Thoracic aorta (tissue), 2 donors: ENCODE results near the gene NDUFS1. TPM values are rescaled to one million over a fixed set of nuclear protein-coding genes. Genes with fewer than 3 reads are reported as not detected.
"Not testable (repeated sequence)": the region's sequence is repeated elsewhere in the genome, so short reads cannot be mapped to it uniquely, and the experiment has no call there.

Experiments used
- ATAC-seq: fragments of 150-250 bp; one replicate; pipeline ENCODE4 v1.8.0; 2017; ENCODE audit warnings: low read depth; ENCODE audit not compliant: insufficient number of reproducible peaks, low FRiP score
- DNase-seq: peaks from one replicate; pipeline ENCODE4 v3.0.0-alpha.2; 2020; ENCODE audit warnings: low spot score
- H3K27ac ChIP-seq, 2 donors: fragments of 200-600 bp; sonication (generic); 1 replicate in 1 of 2; 2 replicates in 1 of 2; pipeline ENCODE4 v1.5.1; 2016; ENCODE audit warnings: mild to moderate bottlenecking in 2 of 2, moderate library complexity in 2 of 2
- H3K27me3 ChIP-seq: fragments of 200-600 bp; sonication (generic); replicated peaks from 2 replicates; pipeline ENCODE4 v1.6.0; 2016; ENCODE audit warnings: mild to moderate bottlenecking; ENCODE audit not compliant: insufficient read depth
- H3K36me3 ChIP-seq: fragments of 200-600 bp; sonication (generic); one replicate; pipeline ENCODE4 v1.5.1; 2016
- H3K4me1 ChIP-seq, 2 donors: fragments of 200-600 bp; sonication (generic); 1 replicate in 1 of 2; 2 replicates in 1 of 2; pipeline versions ENCODE4 v1.5.1 to v1.6.0; 2016; ENCODE audit warnings: low read depth in 2 of 2, mild to moderate bottlenecking in 1 of 2; ENCODE audit not compliant: control insufficient read depth in 1 of 2
- H3K4me3 ChIP-seq: fragments of 200-600 bp; sonication (generic); 2 replicates; pipeline ENCODE4 v1.5.1; 2016; ENCODE audit warnings: mild to moderate bottlenecking
- H3K9me3 ChIP-seq: fragments of 200-600 bp; sonication (generic); 2 replicates; pipeline ENCODE4 v1.5.1; 2016
- total RNA-seq, 2 donors: library from RNA; depleted of rRNA; stranded (reverse); fragments of >200 nt; gene quantifications; one replicate each; pipeline versions ENCODE4 v1.1.0 to v1.2.3, GENCODE V29; 2016
- TF ChIP-seq, protein P1 (sequence below): fragments of 200-600 bp; sonication (generic); IDR thresholded peaks from one replicate; pipeline ENCODE4 v1.5.1; 2019; ENCODE audit warnings: antibody characterized with exemption

NDUFS1 gene
- total RNA-seq, 2 donors from 2014 or later: 63.0 to 115 TPM

DNA sequence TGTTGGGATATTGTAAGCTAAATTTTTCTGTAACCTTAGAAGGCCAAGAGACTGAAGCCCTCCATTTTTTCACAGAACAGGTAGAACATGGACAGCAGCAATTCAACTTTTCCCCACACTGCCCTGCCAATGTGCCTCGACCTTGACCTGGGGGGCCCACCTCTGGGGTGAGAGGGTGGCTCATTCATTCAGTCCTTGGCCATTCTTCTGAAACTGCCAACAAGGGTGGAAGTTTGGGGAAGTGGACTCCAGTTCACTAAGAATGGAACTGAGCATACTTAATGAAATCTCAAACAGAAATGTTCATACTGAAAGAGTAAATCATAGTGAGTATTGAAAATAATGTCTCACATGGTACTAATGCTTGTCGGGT is 1.5 kb upstream of the NDUFS1 start:
- no peak for ATAC-seq
- no peak for DNase-seq

DNA sequence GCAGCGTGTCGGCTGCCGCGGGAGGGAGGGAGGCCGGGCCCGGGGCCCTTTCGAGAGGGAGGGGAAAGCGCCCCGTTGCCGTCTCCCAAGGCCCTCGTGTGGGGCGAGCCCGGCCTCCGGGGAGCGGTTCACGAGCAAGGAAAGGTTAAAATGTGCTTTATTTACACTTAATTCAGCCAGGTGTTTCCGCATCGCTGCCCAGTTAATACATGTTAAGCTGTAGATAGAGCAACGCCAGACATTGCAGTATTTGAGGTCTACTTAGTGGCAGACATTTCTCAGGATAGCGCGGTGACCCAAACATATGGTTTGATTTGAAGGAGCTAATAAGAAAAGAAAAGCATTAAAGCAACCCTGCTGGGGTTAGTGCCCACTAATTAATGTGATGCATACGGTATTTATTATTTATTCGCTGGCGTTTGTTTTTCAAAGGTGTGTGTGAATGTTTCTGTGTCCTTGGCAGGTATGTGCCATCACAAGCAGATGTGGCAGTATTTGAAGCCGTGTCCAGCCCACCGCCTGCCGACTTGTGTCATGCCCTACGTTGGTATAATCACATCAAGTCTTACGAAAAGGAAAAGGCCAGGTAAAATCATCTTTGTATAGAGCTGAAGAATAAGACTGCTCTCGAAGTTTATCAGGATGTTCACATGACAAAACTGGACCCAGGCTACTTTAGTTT is 1.0 kb upstream of the NDUFS1 start:
- TF ChIP-seq, protein P1, sequence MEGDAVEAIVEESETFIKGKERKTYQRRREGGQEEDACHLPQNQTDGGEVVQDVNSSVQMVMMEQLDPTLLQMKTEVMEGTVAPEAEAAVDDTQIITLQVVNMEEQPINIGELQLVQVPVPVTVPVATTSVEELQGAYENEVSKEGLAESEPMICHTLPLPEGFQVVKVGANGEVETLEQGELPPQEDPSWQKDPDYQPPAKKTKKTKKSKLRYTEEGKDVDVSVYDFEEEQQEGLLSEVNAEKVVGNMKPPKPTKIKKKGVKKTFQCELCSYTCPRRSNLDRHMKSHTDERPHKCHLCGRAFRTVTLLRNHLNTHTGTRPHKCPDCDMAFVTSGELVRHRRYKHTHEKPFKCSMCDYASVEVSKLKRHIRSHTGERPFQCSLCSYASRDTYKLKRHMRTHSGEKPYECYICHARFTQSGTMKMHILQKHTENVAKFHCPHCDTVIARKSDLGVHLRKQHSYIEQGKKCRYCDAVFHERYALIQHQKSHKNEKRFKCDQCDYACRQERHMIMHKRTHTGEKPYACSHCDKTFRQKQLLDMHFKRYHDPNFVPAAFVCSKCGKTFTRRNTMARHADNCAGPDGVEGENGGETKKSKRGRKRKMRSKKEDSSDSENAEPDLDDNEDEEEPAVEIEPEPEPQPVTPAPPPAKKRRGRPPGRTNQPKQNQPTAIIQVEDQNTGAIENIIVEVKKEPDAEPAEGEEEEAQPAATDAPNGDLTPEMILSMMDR: no peak
- ATAC-seq (peak; percentile 38), DNase-seq (no peak)

More for the DNA sequence above, 1.5 kb upstream of the NDUFS1 start:
- Histone ChIP-seq H3K27me3 (no peaks in the 10 kb centered on the region), H3K27ac (peak overlapping the region in 1 of 2 donors; percentile 80), H3K4me3 (peak overlapping the region; percentile 93), H3K4me1 (peaks cover 18 to 26% of the 10 kb centered on the region in 2 donors), H3K9me3 (no peaks in the 10 kb centered on the region), H3K36me3 (peaks cover 15% of the 10 kb centered on the region)
- TF ChIP-seq, protein P1: no peak

DNA sequence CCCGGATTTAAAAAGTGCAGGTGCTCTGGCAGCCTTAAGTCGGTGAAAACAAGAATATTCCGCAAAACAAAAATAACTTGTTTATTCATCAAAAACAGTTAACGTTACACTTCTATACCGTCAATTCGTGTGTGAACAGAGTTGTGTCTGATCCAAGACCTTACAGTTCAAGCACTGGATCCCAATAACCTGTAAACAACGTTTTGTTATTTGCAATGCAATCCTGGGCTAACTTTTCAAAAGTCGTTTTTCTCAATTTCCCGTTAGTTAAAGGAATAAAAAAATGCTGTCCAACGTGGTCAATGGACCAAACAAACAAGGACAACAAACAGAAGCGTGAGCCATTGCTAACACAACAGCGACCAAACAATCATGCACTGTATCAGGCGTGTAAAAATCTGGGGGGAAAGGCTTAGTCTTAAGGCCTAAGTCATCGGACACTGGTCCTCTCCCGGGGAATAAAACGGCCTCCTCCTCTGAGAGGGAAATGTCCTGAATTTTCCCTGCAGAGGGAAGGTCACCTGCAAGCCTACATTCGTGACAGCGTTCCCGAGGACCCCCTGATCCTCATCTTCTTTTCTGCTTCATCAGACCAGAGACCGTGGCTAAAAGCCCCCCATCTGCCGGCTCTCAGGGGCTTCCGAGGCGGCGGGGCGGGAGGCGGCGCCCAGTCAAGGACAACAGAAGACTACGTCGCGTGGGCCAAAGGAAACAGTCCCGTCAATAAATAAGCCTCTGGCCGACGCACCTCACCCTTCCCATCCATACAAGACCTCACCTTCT is 490 bp downstream of the NDUFS1 start:
- Histone ChIP-seq H3K27ac (peak overlapping the region; percentile 80 to 97), H3K27me3 (no peaks in the 10 kb centered on the region), H3K36me3 (peaks cover 12% of the 10 kb centered on the region), H3K9me3 (no peaks in the 10 kb centered on the region), H3K4me1 (peaks cover 18 to 26% of the 10 kb centered on the region in 2 donors), H3K4me3 (peak overlapping the region; percentile 93)
- TF ChIP-seq, protein P1: no peak
- ATAC-seq (peak; percentile 4), DNase-seq (no peak)

More for the DNA sequence above, 1.0 kb upstream of the NDUFS1 start:
- Histone ChIP-seq H3K4me3 (peak overlapping the region; percentile 93), H3K27me3 (no peaks in the 10 kb centered on the region), H3K9me3 (no peaks in the 10 kb centered on the region), H3K27ac (peak overlapping the region; percentile 80 to 97), H3K4me1 (peaks cover 18 to 26% of the 10 kb centered on the region in 2 donors), H3K36me3 (peaks cover 15% of the 10 kb centered on the region)

DNA sequence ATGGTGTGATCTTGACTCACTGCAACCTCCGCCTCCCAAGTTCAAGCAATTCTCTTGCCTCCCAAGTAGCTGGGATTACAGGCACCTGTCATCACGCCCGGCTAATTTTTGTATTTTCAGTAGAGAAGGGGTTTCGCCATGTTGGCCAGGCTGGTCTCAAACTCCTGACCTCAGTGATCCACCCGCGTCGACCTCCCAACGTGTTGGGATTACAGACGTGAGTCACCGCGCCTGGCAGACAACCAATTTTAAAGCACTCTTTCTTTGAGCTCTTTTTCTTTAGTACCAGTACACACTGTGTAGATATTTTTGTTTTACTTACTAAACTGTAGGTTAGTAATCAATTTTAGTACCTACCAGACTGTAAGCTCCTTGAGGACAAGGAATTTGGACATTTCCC is 2.2 kb downstream of the NDUFS1 start:
- DNase-seq, H3K27me3 ChIP-seq, H3K27ac ChIP-seq, H3K4me3 ChIP-seq, H3K9me3 ChIP-seq, ATAC-seq, H3K36me3 ChIP-seq: not testable (repeated sequence)
- H3K4me1 ChIP-seq: peaks cover 18 to 26% of the 10 kb centered on the region in 2 donors

DNA sequence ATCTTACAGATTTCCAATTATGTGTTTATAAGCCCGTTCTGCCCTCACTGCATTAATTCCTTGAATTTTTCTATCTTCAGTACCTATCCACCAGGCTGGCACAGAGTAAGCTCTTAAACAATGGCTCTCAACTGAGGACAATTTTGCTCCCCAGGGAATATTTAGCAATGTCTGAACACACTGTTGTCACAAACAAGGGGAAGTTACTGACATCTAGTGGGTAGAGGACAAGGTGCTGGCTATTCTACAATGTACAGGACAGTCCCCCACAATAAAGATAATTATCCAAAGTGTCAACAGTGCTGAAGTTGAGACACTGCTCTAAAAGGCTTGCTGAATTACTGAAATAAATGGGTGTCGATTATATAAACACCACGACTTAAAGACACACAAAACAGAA is 5.0 kb downstream of the NDUFS1 start:
- ATAC-seq (no peak), DNase-seq (no peak)
- Histone ChIP-seq H3K27ac (no peak overlapping the region), H3K9me3 (no peaks in the 10 kb centered on the region), H3K36me3 (peaks cover 7% of the 10 kb centered on the region), H3K4me1 (peaks cover 10 to 16% of the 10 kb centered on the region in 2 donors), H3K4me3 (no peak overlapping the region), H3K27me3 (no peaks in the 10 kb centered on the region)
- TF ChIP-seq, protein P1: no peak
